Keratinocyte (primary cell): ENCODE data around the gene AK8. TPM values are rescaled to one million over a fixed set of nuclear protein-coding genes. Genes with fewer than 3 reads are reported as not detected.

ENCODE experiments used
- DNase-seq: peaks from one replicate; pipeline ENCODE4 v3.0.0-alpha.2; 2011; ENCODE audit warnings: low read depth, missing footprints, low spot score
- FAIRE-seq: peaks from 2 replicates; lab custom pipeline; 2011; peaks lifted over from hg19 to GRCh38; lab: Jason Lieb, UNC
- H2AFZ ChIP-seq: 2 replicates; pipeline ENCODE4 v1.6.0; 2012; ENCODE audit warnings: low read length, control low read depth, inconsistent platforms; ENCODE audit not compliant: control insufficient read depth
- H3K27ac ChIP-seq: 2 replicates; pipeline ENCODE4 v1.5.1; 2011; ENCODE audit warnings: low read length; ENCODE audit not compliant: control insufficient read depth, insufficient read depth
- H3K27me3 ChIP-seq: 3 replicates; pipeline ENCODE4 v1.6.0; 2011; ENCODE audit warnings: low read length; ENCODE audit not compliant: control insufficient read depth, insufficient read depth; ENCODE audit errors: extremely low read depth
- H3K36me3 ChIP-seq, 2 experiments: 2 replicates in 1 of 2; 3 replicates in 1 of 2; pipeline ENCODE4 v1.5.1; 2011; ENCODE audit warnings: low read length in 2 of 2, mild to moderate bottlenecking in 1 of 2; ENCODE audit not compliant: control insufficient read depth in 2 of 2, insufficient read depth in 2 of 2; ENCODE audit errors: extremely low read depth in 1 of 2
- H3K4me1 ChIP-seq: 3 replicates; pipeline ENCODE4 v1.5.1; 2011; ENCODE audit warnings: low read length; ENCODE audit not compliant: control insufficient read depth, insufficient read depth; ENCODE audit errors: extremely low read depth
- H3K4me2 ChIP-seq: 3 replicates; pipeline ENCODE4 v1.6.0; 2011; ENCODE audit warnings: low read depth, low read length; ENCODE audit not compliant: control insufficient read depth, insufficient read depth; ENCODE audit errors: extremely low read depth
- H3K4me3 ChIP-seq, 3 experiments: fragments of 200-600 bp in 1 of 3; sonication (generic) in 1 of 3; 2 replicates in 2 of 3; 3 replicates in 1 of 3; pipeline ENCODE4 v1.5.1; 2011 to 2016; ENCODE audit warnings: low read length in 3 of 3, mild to moderate bottlenecking in 3 of 3, control low read depth in 2 of 3, inconsistent platforms in 1 of 3, low read depth in 1 of 3, mixed read lengths in 1 of 3, mixed run types in 1 of 3, moderate library complexity in 1 of 3; ENCODE audit not compliant: control insufficient read depth in 2 of 3, insufficient read depth in 2 of 3; ENCODE audit errors: extremely low read depth in 1 of 3
- H3K79me2 ChIP-seq: 2 replicates; pipeline ENCODE4 v1.6.0; 2012; ENCODE audit warnings: low read length; ENCODE audit not compliant: control insufficient read depth, insufficient read depth
- H3K9ac ChIP-seq: 3 replicates; pipeline ENCODE4 v1.6.0; 2011; ENCODE audit warnings: low read length; ENCODE audit not compliant: control insufficient read depth, insufficient read depth; ENCODE audit errors: extremely low read depth
- H3K9me1 ChIP-seq: 3 replicates; pipeline ENCODE4 v1.6.0; 2011; ENCODE audit warnings: low read length; ENCODE audit not compliant: control insufficient read depth, insufficient read depth; ENCODE audit errors: extremely low read depth
- H3K9me3 ChIP-seq: 2 replicates; pipeline ENCODE4 v1.5.1; 2012; ENCODE audit warnings: low read depth, low read length; ENCODE audit not compliant: control insufficient read depth
- H4K20me1 ChIP-seq: 3 replicates; pipeline ENCODE4 v1.6.0; 2011; ENCODE audit warnings: low read length; ENCODE audit not compliant: control insufficient read depth, insufficient read depth; ENCODE audit errors: extremely low read depth
- EZH2 ChIP-seq: IDR thresholded peaks from one replicate; pipeline ENCODE4 v1.6.1; 2012; ENCODE audit warnings: inconsistent platforms, mild to moderate bottlenecking, low read length, moderate library complexity
- dilution Hi-C: fragments of 300-500 bp; cut with MboI; formaldehyde crosslinking; loops from one replicate; pipeline ENCODE4 v1.7.0; 2020; ENCODE audit warnings: low sequenced_read_pairs; ENCODE audit not compliant: extremely low pct_ligation_motif_present
- polyA plus RNA-seq, 5 experiments: library from polyadenylated mRNA; depleted of rRNA in 3 of 5; stranded (reverse) in 3 of 5; stranded (forward) in 1 of 5; unstranded in 1 of 5; fragments of >200 nt; gene quantifications; 1 replicate in 1 of 5; 2 replicates in 3 of 5; 3 replicates in 1 of 5; pipeline versions ENCODE4 v1.2.1 to v1.2.3, GENCODE V29; 2011 to 2012; ENCODE audit warnings: missing spikeins in 2 of 5, low read depth in 1 of 5, low replicate concordance in 1 of 5
- TF ChIP-seq, protein P1 (sequence below), 3 experiments: IDR thresholded peaks in 1 of 3; conservative IDR thresholded peaks in 1 of 3; optimal IDR thresholded peaks in 1 of 3; 2 replicates in 2 of 3; 3 replicates in 1 of 3; pipeline versions ENCODE3 to v1.5.1; 2011; ENCODE audit warnings: low read length in 3 of 3, mild to moderate bottlenecking in 3 of 3, moderate library complexity in 2 of 3, control low read depth in 1 of 3, inconsistent platforms in 1 of 3; ENCODE audit not compliant: insufficient read depth in 2 of 3; ENCODE audit errors: extremely low read depth in 1 of 3

The AK8 gene
- polyA plus RNA-seq, 1 donor (not counting 4 experiments of a cell fraction or from before 2014, with no cell fraction given): 0.24 TPM

DNA sequence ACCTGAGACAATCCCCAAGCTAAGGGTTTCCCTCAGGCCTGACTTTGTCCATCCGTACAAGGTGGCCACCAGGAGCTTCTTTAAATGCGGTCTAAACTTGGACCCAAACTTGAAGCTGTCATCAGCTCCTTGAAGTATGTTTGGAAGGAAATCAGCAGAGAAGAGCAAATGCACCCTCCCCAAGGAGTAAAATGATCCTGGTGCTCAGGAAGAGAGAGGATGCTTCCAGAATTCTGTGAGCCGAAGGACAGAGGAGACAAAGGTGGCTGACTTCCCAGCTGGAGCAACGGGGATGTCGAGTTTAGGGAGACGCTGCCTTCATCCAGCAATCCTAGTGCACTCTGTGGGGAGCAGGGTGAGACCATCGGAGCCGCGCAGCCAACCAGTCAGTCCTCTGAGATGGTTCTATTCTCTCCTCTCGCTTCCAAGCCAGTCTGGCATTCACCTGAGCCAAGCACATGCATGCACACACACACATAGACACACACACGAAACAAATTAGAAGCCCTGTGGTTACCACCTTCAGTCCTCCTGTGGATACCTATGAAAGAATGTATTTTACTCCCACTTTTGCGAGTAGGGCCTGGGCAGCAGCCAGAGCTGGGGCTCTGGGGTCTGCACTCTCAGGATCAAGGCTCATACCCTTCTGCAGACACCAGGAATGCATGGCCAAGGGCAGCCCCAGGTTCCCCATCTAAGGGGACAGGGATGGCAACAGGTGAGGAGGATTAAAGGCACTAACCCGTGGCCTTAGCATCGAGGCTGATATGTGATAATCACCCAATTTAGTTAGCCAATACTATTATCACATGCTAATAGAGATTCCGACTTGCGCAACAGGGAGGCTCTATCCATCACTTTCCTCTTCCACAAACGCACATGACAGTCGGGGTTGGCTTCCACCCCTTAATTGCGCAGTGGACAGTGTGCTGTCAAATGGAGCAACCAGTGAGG, 132.1 kb downstream of the AK8 start:
- Histone ChIP-seq H3K4me2 (no peak overlapping the region), H2AFZ (no peak overlapping the region), H3K79me2 (no peaks in the 10 kb centered on the region), H3K9me1 (no peaks in the 10 kb centered on the region), H3K27me3 (peaks cover 41% of the 10 kb centered on the region), H3K27ac (no peak overlapping the region), H3K4me3 (no peak overlapping the region), H3K9me3 (no peaks in the 10 kb centered on the region), H3K9ac (no peak overlapping the region), H3K4me1 (no peaks in the 10 kb centered on the region), H3K36me3 (no peaks in the 10 kb centered on the region), H4K20me1 (no peaks in the 10 kb centered on the region)
- no peak for TF ChIP-seq EZH2
- TF ChIP-seq, protein P1, sequence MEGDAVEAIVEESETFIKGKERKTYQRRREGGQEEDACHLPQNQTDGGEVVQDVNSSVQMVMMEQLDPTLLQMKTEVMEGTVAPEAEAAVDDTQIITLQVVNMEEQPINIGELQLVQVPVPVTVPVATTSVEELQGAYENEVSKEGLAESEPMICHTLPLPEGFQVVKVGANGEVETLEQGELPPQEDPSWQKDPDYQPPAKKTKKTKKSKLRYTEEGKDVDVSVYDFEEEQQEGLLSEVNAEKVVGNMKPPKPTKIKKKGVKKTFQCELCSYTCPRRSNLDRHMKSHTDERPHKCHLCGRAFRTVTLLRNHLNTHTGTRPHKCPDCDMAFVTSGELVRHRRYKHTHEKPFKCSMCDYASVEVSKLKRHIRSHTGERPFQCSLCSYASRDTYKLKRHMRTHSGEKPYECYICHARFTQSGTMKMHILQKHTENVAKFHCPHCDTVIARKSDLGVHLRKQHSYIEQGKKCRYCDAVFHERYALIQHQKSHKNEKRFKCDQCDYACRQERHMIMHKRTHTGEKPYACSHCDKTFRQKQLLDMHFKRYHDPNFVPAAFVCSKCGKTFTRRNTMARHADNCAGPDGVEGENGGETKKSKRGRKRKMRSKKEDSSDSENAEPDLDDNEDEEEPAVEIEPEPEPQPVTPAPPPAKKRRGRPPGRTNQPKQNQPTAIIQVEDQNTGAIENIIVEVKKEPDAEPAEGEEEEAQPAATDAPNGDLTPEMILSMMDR (optimal IDR thresholded peaks at IDR 0.05 in 1 of 3, IDR thresholded peaks at IDR 0.05 in 1 of 3, conservative IDR thresholded peaks at IDR 0.05 in 1 of 3; ENCODE audit: extremely low read depth in 1 of 3, insufficient read depth in 2 of 3, low read length in 3 of 3): no peak
- dilution Hi-C loops: no loop called here
- no peak for FAIRE-seq
- no peak for DNase-seq

DNA sequence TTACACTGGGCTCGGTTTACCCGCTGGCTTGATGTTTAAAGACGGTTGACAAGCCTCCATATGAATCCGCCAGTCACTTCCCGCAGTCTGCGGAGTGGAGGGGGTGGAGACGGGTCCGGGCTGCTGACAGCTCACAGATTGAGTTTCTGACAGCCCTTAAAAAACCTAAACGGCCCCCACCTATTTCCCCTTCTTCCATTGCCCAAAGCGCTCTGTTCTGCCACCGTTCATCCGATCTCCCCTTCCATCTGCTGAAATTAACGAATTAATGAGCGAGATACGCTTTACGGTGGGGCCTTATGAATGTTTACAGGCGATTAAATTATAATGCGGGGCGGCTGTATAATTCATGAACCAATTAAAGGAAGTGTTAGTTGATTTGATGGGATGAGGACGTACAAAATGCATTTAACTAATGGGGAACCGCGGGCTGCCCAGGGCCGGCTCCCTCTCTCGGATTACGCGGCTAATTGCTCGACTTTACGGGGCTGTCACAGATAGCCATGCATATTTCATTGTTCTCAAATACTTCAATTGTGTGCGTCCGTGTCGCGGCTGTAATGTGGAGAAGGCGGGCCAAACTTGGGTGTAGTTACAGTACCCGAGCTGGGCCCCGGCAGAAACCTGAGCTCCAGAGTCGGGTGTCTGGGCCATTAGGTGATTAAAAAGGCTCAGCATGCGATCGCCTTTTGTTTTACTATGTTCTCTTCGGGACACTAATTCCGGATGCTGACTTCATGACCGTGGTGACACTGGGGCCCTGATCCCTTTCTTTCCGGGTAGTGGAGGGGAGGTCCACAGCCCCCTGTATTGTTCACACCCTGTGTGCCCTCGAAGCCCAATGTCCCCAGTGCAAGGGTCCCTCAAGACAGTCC, 133.0 kb downstream of the AK8 start:
- Histone ChIP-seq H3K4me3 (no peak overlapping the region), H3K79me2 (no peaks in the 10 kb centered on the region), H4K20me1 (no peaks in the 10 kb centered on the region), H3K9ac (no peak overlapping the region), H3K27ac (no peak overlapping the region), H3K9me3 (no peaks in the 10 kb centered on the region), H3K9me1 (no peaks in the 10 kb centered on the region), H2AFZ (no peak overlapping the region), H3K4me1 (no peaks in the 10 kb centered on the region), H3K4me2 (peak overlapping the region; percentile 45), H3K36me3 (no peaks in the 10 kb centered on the region), H3K27me3 (peaks cover 41% of the 10 kb centered on the region)
- dilution Hi-C loops: no loop called here
- TF ChIP-seq, protein P1 (optimal IDR thresholded peaks at IDR 0.05 in 1 of 3, IDR thresholded peaks at IDR 0.05 in 1 of 3, conservative IDR thresholded peaks at IDR 0.05 in 1 of 3; ENCODE audit: extremely low read depth in 1 of 3, insufficient read depth in 2 of 3, low read length in 3 of 3): no peak
- TF ChIP-seq EZH2: peak; percentile 76
- FAIRE-seq (no peak), DNase-seq (no peak)
